ENCODE data around the gene FAS.

Gene FAS

DNA sequence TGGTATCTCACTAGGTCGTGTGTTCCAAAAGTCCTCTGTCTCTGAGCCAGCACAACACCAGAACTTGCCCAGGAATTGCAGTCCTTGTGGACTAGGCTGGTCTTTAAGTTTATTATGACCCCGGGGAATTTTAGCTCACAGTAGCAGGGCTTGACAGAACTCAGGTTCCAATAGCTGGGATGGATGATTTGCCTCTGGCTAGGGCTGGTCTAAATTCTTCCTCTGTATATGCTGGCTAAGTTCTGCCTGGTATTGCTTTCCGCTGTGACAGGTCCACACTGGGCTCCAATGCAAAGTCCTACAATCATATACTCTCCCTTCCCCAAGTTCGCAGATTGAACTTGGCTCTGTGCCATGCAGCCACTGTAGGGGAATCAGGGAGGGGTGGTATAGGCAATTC lies 52.5 kb downstream of the FAS start:
- FAIRE-seq: no peak

GRCh38 chr10:89047397-89047796 lies 56.8 kb downstream of the FAS start:
- FAIRE-seq: no peak

GRCh38 chr10:89051593-89051992 lies 61.0 kb downstream of the FAS start:
- no peak for FAIRE-seq

DNA sequence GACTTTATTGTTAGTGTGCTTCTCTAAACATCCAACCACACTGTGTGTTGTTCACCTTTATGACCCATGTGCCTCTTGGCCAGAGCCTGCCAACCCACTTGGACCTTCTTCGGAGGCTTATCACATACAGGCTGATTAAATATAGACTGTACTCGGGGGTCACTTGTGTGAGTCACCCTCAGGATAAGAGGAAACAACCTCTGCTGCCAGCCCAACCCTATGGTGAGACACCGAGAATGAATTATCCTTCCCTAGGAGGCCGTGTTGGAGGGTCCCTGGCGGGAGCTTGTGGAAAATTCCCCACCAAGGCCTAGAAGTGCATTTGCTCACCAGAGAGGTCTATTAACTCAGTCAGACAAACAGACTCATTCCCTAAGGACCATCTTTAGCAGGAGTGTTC lies 63.0 kb downstream of the FAS start:
- no peak for FAIRE-seq

DNA sequence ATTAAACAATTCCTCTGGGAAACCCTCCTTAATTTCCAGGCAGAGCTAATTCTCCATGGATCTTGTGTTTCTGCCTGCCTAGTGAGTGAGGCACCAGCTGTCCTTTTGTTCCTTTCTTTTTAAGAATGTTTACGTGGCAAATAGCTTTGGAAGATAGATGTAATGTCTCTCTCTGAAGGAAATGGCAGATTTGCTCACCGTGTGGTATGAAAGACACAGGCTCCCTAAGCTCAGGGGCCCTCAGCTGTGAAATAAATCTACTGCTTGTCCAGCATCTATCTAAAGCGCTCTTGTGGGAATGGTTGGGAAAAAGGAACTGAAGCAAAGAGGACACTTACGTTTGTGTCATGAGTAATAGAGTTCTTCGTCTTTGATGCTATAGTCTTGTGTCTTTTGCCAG lies 64.6 kb downstream of the FAS start:
- FAIRE-seq: no peak

DNA sequence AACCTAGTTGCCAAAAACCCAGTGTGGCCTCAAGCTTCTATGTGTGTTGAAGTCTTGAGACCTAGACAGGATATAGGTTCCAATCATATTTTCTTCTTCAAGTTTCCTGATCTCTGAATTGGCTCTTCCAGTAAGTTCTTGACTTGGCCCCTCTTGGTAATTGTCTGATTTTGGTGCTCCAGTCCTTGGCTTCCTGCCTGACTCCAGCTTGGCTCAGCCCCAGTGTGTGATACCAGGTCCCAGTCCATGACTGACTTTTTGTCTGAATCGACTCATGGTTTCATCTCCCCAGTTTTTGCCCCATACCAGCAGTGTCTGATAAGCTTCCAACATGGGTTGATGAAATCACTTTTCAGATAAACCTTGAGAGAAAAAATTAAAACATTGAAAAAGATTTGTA lies 72.3 kb downstream of the FAS start:
- no peak for FAIRE-seq

GRCh38 chr10:89063465-89063864 lies 72.9 kb downstream of the FAS start:
- no peak for FAIRE-seq

GRCh38 chr10:89064748-89065147 lies 74.2 kb downstream of the FAS start:
- FAIRE-seq: no peak

Data from TTC549 (cell line).